ENCODE measurements around the gene RABGGTA.

Gene RABGGTA

GRCh38 chr14:24237463-24237955, 33.9 kb downstream of the RABGGTA start:
- H3K27me3 ChIP-seq (ENCODE audit: control insufficient read depth, low read length), result no peaks in the 10 kb centered on the region
- peaks cover 35% of the 10 kb centered on the region for H3K4me1 ChIP-seq (ENCODE audit: control insufficient read depth, low read length)
- no peaks in the 10 kb centered on the region for H3K9me2 ChIP-seq (replicated peaks; ENCODE audit: control insufficient read depth, low read length)
- H3K36me3 ChIP-seq (ENCODE audit: control insufficient read depth, low read length), result peaks cover 76% of the 10 kb centered on the region
- no peak overlapping the region for H3K27ac ChIP-seq (ENCODE audit: low read depth, low read length)
- no peak overlapping the region for H3K4me3 ChIP-seq (ENCODE audit: low read length)
- H4K20me1 ChIP-seq (ENCODE audit: control insufficient read depth, insufficient read depth, low read depth, low read length), result no peaks in the 10 kb centered on the region
- TF ChIP-seq EZH2phosphoT487 (IDR thresholded peaks at IDR 0.05; ENCODE audit: borderline replicate concordance, low read length) (no peak), CTCF (IDR thresholded peaks at IDR 0.05; ENCODE audit: low read depth, low read length, poor library complexity, severe bottlenecking) (no peak)
- H3K4me2 ChIP-seq (ENCODE audit: low read length), result no peak overlapping the region
- H3K9me3 ChIP-seq (ENCODE audit: control insufficient read depth, insufficient read depth, low read length), result no peaks in the 10 kb centered on the region
- peaks cover 46% of the 10 kb centered on the region for H3K79me2 ChIP-seq (ENCODE audit: control insufficient read depth, low read length)
- peaks cover 3% of the 10 kb centered on the region; the same call in 1 of the 2 replicates for H3F3A ChIP-seq (ENCODE audit: control insufficient read depth, insufficient read depth)

GRCh38 chr14:24236689-24237462, 34.5 kb downstream of the RABGGTA start:
- no peaks in the 10 kb centered on the region for H3K27me3 ChIP-seq (ENCODE audit: control insufficient read depth, low read length)
- H3K36me3 ChIP-seq (ENCODE audit: control insufficient read depth, low read length), result peaks cover 77% of the 10 kb centered on the region
- H3F3A ChIP-seq (ENCODE audit: control insufficient read depth, insufficient read depth), result peaks cover 3% of the 10 kb centered on the region; the same call in 1 of the 2 replicates
- no peak for TF ChIP-seq CTCF (IDR thresholded peaks at IDR 0.05; ENCODE audit: low read depth, low read length, poor library complexity, severe bottlenecking)
- TF ChIP-seq EZH2phosphoT487 (IDR thresholded peaks at IDR 0.05; ENCODE audit: borderline replicate concordance, low read length), result no peak
- no peak overlapping the region for H3K4me2 ChIP-seq (ENCODE audit: low read length)
- H3K27ac ChIP-seq (ENCODE audit: low read depth, low read length), result no peak overlapping the region
- H4K20me1 ChIP-seq (ENCODE audit: control insufficient read depth, insufficient read depth, low read depth, low read length), result no peaks in the 10 kb centered on the region
- no peaks in the 10 kb centered on the region for H3K9me3 ChIP-seq (ENCODE audit: control insufficient read depth, insufficient read depth, low read length)
- H3K9me2 ChIP-seq (replicated peaks; ENCODE audit: control insufficient read depth, low read length), result no peaks in the 10 kb centered on the region
- H3K4me3 ChIP-seq (ENCODE audit: low read length), result no peak overlapping the region
- H3K79me2 ChIP-seq (ENCODE audit: control insufficient read depth, low read length), result peaks cover 47% of the 10 kb centered on the region
- peaks cover 35% of the 10 kb centered on the region for H3K4me1 ChIP-seq (ENCODE audit: control insufficient read depth, low read length)

- Histone ChIP-seq H3K4me1 (ENCODE audit: control insufficient read depth, low read length) (peaks cover 32% of the 10 kb centered on the region), H3K36me3 (ENCODE audit: control insufficient read depth, low read length) (peaks cover 78% of the 10 kb centered on the region), H3K9me2 (replicated peaks; ENCODE audit: control insufficient read depth, low read length) (no peaks in the 10 kb centered on the region), H3K27ac (ENCODE audit: low read depth, low read length) (no peak overlapping the region), H3F3A (ENCODE audit: control insufficient read depth, insufficient read depth) (peaks cover 3% of the 10 kb centered on the region; the same call in 1 of the 2 replicates), H3K79me2 (ENCODE audit: control insufficient read depth, low read length) (peaks cover 47% of the 10 kb centered on the region), H3K9me3 (ENCODE audit: control insufficient read depth, insufficient read depth, low read length) (no peaks in the 10 kb centered on the region), H3K4me2 (ENCODE audit: low read length) (no peak overlapping the region), H3K4me3 (ENCODE audit: low read length) (no peak overlapping the region), H3K27me3 (ENCODE audit: control insufficient read depth, low read length) (no peaks in the 10 kb centered on the region), H4K20me1 (ENCODE audit: control insufficient read depth, insufficient read depth, low read depth, low read length) (no peaks in the 10 kb centered on the region)
- TF ChIP-seq CTCF (IDR thresholded peaks at IDR 0.05; ENCODE audit: low read depth, low read length, poor library complexity, severe bottlenecking) (no peak), EZH2phosphoT487 (IDR thresholded peaks at IDR 0.05; ENCODE audit: borderline replicate concordance, low read length) (no peak)
Measured at GRCh38 chr14:24235804-24236688, 35.4 kb downstream of the RABGGTA start.
